ENCODE results near the gene TRIM9.

DNA sequence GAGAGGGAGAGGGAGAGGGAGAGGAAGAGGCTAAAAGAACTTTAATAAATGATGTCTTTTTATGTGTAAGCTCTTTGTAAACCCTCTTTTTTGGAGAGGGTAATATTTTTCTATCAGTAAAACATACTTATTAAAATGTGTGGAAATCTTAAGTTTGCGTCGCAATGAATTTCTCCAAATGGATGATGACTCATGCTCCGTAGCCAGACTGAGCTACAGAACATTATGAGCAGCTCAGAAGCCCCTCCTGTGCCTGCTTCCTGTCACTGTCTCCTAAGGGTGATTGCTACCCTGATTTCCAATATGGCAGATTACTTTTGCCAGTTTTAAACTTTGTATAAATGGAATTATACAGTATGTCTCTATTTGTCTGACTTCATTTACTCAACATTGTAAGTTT, 137.6 kb downstream of the TRIM9 start:
- TF ChIP-seq TARDBP (IDR thresholded peaks at IDR 0.05) (no peak), BHLHE40 (IDR thresholded peaks at IDR 0.05; ENCODE audit: borderline replicate concordance) (no peak), ARNT (IDR thresholded peaks at IDR 0.05) (no peak), ELF4 (IDR thresholded peaks at IDR 0.05) (no peak), FOXA1 (IDR thresholded peaks at IDR 0.05) (no peak), SP1 (IDR thresholded peaks at IDR 0.05) (no peak)
